ENCODE measurements around the gene PARVB. TPM values are rescaled to one million over a fixed set of nuclear protein-coding genes. Genes with fewer than 3 reads are reported as not detected.

The PARVB gene
- total RNA-seq, result 10 to 100 TPM in 1 of 2 donors, 1 to 10 TPM in 1; 4.5 to 11.4 TPM

- Histone ChIP-seq H3K9ac (ENCODE audit: low read depth in 2 of 2, low read length in 2 of 2) (peak within 1 kb of the TSS; percentile 73 to 79), H3K4me3 (peak within 1 kb of the TSS; percentile 42), H3K9me3 (no peaks in the 10 kb centered on the region), H3K4me1 (no peaks in the 10 kb centered on the region), H3K36me3 (no peaks in the 10 kb centered on the region), H3K27me3 (peaks cover 4% of the 10 kb centered on the region), H3K27ac (peak within 1 kb of the TSS; percentile 82)
- no peak for TF ChIP-seq CTCF (IDR thresholded peaks at IDR 0.05)
- DNase-seq, result no peak
- intact Hi-C loops (cut with DNase I), result no loop called here
These were observed at the start of gene PARVB for GRCh38 chr22:44024288-44024921. Gene PARVB (plus strand): TSS chr22:44024302. CDS start chr22:44024340, 38 bp downstream.

GRCh38 chr22:43975041-43975440 is 49.1 kb upstream of the PARVB start:
- Histone ChIP-seq H3K9ac (ENCODE audit: low read depth in 2 of 2, low read length in 2 of 2) (no peak overlapping the region), H3K9me3 (no peaks in the 10 kb centered on the region), H3K4me3 (no peak overlapping the region), H3K36me3 (peaks cover 10% of the 10 kb centered on the region), H3K27me3 (no peaks in the 10 kb centered on the region), H3K27ac (no peak overlapping the region), H3K4me1 (no peaks in the 10 kb centered on the region)
- intact Hi-C loops (cut with DNase I), result no loop called here
- TF ChIP-seq CTCF (IDR thresholded peaks at IDR 0.05), result no peak
- DNase-seq, result no peak

GRCh38 chr22:43976861-43977795 is 47.0 kb upstream of the PARVB start:
- Histone ChIP-seq H3K27me3 (no peaks in the 10 kb centered on the region), H3K4me3 (no peak overlapping the region), H3K36me3 (peaks cover 10% of the 10 kb centered on the region), H3K9me3 (no peaks in the 10 kb centered on the region), H3K9ac (ENCODE audit: low read depth in 2 of 2, low read length in 2 of 2) (no peak overlapping the region), H3K27ac (no peak overlapping the region), H3K4me1 (no peaks in the 10 kb centered on the region)
- no peak for TF ChIP-seq CTCF (IDR thresholded peaks at IDR 0.05)
- intact Hi-C loops (cut with DNase I), result no loop called here
- no peak for DNase-seq

DNA sequence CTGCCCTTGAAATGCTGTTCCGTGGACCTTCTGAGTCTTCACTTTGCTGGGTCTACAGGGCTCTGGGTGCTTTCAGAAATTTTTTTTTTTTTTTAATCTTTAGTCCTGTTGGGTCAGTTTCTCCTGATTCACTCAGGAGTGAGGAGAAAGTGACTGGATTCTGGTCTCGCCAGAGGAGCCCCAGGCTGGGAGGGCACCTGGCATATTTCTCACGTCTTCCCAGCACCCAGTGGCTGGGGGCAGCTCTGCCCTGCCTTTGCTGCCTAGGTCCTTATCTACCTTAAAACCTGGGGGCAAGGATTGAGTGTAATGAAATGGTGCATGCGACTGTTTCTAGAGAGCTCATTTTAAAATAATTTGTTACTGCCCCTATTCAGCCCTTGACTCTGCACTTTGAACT is 45.5 kb upstream of the PARVB start:
- Histone ChIP-seq H3K36me3 (peaks cover 7% of the 10 kb centered on the region), H3K9ac (ENCODE audit: low read depth in 2 of 2, low read length in 2 of 2) (no peak overlapping the region), H3K4me1 (no peaks in the 10 kb centered on the region), H3K27ac (no peak overlapping the region), H3K27me3 (no peaks in the 10 kb centered on the region), H3K9me3 (no peaks in the 10 kb centered on the region), H3K4me3 (no peak overlapping the region)
- TF ChIP-seq CTCF (IDR thresholded peaks at IDR 0.05), result no peak
- DNase-seq, result no peak
- intact Hi-C loops (cut with DNase I), result no loop called here

- no peaks in the 10 kb centered on the region for H3K27me3 ChIP-seq
- no peak for TF ChIP-seq CTCF (IDR thresholded peaks at IDR 0.05)
- intact Hi-C loops (cut with DNase I), result no loop called here
- no peak overlapping the region for H3K9ac ChIP-seq (ENCODE audit: low read depth in 2 of 2, low read length in 2 of 2)
- DNase-seq, result no peak
- H3K9me3 ChIP-seq, result no peaks in the 10 kb centered on the region
- no peak overlapping the region for H3K27ac ChIP-seq
- no peaks in the 10 kb centered on the region for H3K4me1 ChIP-seq
- peaks cover 7% of the 10 kb centered on the region for H3K36me3 ChIP-seq
- no peak overlapping the region for H3K4me3 ChIP-seq
These were observed 43.5 kb upstream of the PARVB start for GRCh38 chr22:43980579-43980978.

Data from colonic mucosa (tissue), 4 donors.